HS-5 (cell line): Measurements from ENCODE around the gene CYTH1.

Source experiments
- DNase-seq: peaks from one replicate; pipeline ENCODE4 v3.0.0-alpha.2; 2012; ENCODE audit warnings: low read depth

CYTH1 gene

GRCh38 chr17:78645421-78646295 lies 136.4 kb downstream of the CYTH1 start:
- no peak for DNase-seq

GRCh38 chr17:78644931-78645351 lies 137.1 kb downstream of the CYTH1 start:
- no peak for DNase-seq

GRCh38 chr17:78644224-78644623 lies 137.8 kb downstream of the CYTH1 start:
- DNase-seq: no peak

GRCh38 chr17:78643326-78643725 lies 138.7 kb downstream of the CYTH1 start:
- DNase-seq: no peak

GRCh38 chr17:78642707-78643106 lies 139.4 kb downstream of the CYTH1 start:
- no peak for DNase-seq

GRCh38 chr17:78641666-78642065 lies 140.4 kb downstream of the CYTH1 start:
- no peak for DNase-seq

GRCh38 chr17:78641243-78641642 lies 140.8 kb downstream of the CYTH1 start:
- no peak for DNase-seq

GRCh38 chr17:78640700-78641099 lies 141.4 kb downstream of the CYTH1 start:
- DNase-seq: no peak

GRCh38 chr17:78637643-78638420 lies 144.2 kb downstream of the CYTH1 start:
- no peak for DNase-seq

GRCh38 chr17:78637146-78637545 lies 144.9 kb downstream of the CYTH1 start:
- DNase-seq: no peak

- no peak for DNase-seq
These were observed 147.9 kb downstream of the CYTH1 start for GRCh38 chr17:78634154-78634553.

GRCh38 chr17:78629436-78629995 lies 152.6 kb downstream of the CYTH1 start:
- no peak for DNase-seq

- no peak for DNase-seq
These were observed 153.3 kb downstream of the CYTH1 start for GRCh38 chr17:78628547-78629435.

- no peak for DNase-seq
These were observed 157.5 kb downstream of the CYTH1 start for GRCh38 chr17:78624324-78625151.
